GM19043 (cell line): ENCODE data around the gene RANBP3.
"Not testable (repeated sequence)": the region's sequence is repeated elsewhere in the genome, so short reads cannot be mapped to it uniquely, and the experiment has no call there.

ENCODE experiments used
- ATAC-seq: cut with Tn5 transposase; IDR thresholded peaks from one replicate; pipeline ENCODE4 v1.9.1; 2021; ENCODE audit warnings: low read depth; ENCODE audit not compliant: unreplicated experiment

RANBP3 gene

DNA sequence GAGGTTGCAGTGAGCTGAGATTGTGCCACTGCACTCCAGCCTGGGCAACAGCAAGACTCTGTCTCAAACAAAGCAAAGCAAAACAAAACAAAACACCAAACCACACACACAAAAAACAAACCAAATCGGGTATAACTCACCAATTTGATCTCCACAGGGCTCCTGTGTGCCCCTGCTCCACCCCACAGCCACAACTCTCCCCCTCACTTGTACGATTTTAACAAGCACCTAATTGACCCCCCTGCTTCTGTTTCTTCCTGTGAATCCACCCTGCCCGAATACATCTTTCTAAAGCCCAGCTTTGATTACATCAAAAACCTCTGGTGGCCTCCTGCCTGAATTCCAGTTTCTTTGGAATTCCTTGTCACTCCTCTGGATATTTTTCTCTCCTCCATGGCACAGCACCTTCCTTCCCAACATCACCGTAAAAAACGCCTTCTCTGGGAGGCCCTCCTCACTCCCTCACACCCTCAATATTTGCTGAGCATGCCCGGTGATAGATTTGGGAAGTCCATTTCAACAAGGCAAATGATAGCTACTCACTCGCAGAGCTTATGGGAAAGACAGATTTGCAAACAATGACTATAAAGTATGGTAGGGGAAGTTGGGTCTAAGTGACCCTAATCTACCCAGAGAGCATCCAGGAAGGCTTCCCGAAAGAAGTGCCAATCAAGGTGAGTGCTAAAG lies 11.6 kb upstream of the RANBP3 start:
- no peak for ATAC-seq

GRCh38 chr19:5988517-5989387 lies 10.8 kb upstream of the RANBP3 start:
- no peak for ATAC-seq

GRCh38 chr19:5987077-5987818 lies 9.3 kb upstream of the RANBP3 start:
- no peak for ATAC-seq

DNA sequence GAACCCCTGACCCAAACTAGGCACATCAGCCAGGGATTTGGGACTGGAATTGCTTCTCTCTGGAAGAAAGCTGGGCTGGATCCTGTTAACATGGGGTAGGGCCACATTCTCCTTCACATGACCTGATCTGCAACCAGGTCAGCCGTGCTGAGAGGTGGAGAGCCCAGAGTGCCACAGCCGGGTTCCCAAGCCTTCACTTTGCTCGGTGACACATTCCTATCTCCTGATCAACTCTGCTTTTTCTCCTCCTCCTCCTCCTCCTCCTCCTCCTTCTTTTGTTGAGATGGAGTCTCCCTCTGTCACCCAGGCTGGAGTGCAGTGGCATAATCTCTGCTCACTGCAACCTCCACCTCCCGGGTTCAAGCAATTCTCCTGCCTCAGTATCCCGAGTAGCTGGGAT lies 7.9 kb upstream of the RANBP3 start:
- not testable (repeated sequence) for ATAC-seq

DNA sequence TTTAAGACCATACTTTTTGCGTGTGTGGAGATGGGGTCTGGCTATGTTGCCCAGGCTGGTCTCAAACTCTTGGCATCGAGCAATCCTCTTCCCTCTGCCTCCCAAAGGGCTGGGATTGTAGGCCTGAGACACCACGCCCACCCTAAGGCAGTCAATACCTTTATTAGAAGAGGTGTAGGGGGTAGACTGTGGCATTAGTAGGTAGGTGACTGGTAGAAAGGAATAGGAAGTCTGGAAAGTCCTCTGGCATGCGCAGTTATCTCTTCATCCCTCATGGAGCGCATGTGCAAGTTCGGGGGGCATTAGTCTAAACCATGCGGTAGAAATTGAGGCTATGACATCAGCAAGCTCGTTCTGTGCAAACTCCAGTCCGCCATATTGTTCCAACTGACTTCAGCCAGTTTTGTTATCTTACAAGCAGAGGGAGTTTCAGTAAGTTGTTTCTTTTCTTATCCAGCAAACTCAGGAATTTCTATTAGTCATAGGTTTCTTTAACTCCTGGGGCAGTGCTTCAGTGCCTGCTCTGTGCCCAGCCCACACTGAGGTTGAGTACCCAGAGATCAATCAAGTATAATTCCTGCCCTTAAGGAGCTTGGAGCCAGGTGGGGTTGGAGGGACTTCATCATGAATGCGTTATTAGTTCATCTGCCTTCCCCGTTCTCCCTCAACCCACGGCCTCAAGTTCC lies 7.3 kb upstream of the RANBP3 start:
- ATAC-seq: no peak

DNA sequence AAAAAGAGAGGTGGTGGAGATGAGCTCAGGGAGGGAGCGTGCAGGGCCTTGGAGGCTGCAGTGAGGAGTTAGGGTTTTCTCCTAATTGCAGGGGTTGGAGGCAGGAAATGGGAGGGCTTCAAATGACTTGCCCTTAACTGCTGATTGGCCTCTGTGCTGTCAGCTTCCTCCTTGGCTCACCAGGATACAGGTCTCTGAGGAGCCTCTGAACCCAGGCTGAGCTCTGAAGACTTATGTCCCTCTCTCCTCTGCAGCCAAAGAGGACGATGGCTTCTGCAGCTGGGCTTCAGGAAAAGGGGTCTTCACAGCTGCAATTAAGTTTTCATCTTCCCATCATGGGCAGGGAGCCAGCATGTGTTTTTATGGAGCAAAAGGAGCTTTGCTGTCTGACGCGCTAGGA lies 6.7 kb upstream of the RANBP3 start:
- no peak for ATAC-seq

- ATAC-seq: no peak
Measured at GRCh38 chr19:5983367-5983955, 5.5 kb upstream of the RANBP3 start.

- ATAC-seq: no peak
Measured at GRCh38 chr19:5978606-5979552, 939 bp upstream of the RANBP3 start.

DNA sequence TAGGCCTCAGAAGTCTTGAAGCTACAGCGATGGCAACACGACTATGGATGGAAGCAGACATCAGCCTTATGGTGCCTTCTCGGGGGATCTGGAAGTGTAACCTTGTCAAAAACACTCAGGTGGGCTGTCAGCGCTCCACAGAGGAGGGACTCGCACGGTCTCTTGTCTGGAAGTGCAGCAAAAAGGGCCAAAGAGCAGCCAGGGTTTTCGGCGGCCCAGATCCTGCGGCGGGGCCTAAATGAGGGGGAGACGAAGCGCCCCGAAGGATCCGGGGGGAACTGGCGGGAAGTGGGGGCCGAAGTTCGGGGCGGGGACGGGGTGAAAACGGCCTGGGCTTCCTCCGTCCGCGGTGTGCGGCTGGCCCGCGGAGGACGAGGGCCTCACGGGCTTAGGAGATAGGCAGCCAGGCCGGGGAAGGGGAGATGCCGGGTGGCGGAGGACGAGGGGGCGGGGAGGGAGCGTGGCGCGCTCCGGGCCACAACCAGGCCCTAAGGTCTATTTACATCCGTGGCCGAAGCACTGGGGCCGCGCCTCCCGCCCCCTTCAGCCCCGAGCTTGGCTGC lies 637 bp downstream of the RANBP3 start:
- no peak for ATAC-seq

DNA sequence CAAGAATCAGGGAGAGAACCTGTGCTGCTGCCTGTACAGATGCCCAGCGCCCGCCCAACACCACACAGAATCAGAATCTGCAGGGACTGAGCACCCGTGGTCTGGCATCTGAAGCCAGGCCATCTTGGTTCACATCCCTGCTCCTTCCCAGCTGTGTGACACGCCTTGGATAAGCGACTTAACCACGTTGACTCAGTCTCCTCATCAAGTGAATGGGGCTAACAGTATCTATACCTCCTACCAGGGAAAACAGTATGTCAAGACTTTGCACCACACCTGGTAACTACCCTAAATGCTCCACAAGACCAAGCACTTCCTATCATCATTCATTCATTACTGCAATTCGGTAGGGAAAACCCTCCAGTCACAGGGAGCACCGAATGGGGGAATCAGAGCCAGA lies 1.2 kb downstream of the RANBP3 start:
- no peak for ATAC-seq

DNA sequence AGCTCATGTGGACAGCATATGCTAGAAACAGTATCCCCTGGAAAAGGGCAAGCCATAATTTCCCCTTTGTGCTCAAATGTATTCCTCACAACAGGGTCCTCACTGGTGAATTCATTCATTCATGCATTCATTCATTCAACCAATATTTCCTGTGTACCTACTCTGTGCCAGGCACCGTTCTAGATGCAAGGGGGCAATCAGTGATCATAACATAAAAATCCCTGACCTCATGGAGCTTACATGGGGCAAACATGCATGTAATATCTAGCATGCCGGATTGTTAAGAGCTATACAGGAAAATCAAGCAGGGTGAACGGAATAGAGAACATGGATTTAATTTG lies 2.6 kb downstream of the RANBP3 start:
- no peak for ATAC-seq

DNA sequence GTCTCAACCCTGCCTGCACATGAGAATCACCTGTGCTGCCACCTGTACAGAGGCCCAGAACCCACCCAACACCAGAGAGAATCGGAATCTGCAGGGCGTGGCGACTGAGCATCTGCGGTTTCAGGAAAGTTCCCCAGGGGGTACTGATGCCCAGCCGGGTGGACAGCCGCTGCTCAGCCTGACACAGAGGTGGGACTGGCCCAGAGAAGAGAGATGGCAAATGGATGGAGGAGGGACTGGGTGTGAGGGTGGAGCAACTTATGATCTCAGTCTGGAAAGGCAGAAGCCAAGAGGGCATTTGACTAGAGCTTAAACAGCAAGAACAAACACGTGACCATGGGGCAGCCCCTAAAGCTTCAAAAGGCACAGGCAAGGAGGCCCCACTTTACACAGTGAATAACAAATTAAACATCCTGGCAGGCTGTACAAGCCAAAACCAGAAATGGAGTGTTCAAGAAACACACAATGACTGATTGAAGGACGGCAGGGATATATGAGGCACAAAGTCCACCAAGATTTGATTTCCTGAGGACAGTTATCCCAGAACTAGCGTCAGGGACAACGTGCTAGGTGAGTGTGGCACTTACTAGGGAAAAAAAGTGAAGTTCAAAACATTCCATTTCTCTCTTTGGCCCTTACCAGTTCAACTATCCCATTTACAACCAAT lies 3.1 kb downstream of the RANBP3 start:
- no peak for ATAC-seq

DNA sequence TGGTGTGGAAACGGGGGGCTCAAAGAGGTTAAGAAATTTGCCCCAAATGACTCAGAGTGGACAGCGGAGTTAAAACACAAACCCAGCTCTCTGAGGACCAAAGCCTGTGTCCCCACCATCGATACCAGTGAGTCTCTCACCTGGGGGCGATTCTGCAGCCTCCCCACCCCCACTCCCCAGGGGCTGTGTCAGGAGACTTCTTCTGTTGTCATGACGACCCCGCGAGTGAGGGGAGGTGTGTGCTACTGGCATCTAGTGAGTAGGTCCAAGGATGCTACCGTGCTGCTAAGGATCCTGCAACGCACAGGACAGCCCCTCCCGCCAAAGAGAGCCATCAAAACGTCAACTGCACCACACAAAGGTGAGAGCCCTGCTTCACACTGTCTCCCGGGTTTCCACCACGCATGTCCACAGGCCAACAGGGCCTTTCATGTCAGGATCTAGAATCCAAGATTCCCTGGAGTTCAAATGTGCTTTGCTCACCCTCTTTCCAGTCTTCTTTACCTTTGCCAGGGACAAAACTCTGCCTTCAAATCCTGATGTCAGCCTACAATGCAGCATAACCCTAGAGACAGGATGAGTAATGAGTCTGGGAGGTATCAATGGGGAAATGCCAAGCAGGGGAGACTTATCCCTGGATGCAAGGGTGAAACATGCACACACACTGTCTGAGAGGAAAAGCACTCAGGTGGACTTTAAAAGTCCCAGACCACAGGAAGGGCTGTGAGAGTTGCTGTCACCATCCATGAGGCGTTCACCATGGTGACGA lies 3.9 kb downstream of the RANBP3 start:
- no peak for ATAC-seq

DNA sequence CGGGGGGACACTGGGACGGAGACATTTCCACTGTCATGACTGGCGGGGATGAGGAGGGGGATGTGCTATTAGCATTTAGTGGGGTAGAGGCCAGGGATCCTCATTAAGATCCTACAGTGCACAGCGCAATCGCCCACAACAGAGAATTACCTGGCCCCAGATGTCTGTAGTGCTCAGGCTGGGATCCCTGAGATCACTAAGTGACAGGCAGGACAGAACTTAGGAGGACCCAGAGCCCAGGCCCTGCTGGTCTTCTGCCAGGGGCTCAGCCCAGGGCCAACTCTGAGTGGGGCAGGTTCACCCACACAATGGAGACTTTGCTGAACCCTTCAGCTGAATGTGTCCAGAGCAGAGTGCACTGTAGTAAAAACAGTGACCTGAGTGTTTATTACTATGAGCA lies 4.6 kb downstream of the RANBP3 start:
- ATAC-seq: no peak

DNA sequence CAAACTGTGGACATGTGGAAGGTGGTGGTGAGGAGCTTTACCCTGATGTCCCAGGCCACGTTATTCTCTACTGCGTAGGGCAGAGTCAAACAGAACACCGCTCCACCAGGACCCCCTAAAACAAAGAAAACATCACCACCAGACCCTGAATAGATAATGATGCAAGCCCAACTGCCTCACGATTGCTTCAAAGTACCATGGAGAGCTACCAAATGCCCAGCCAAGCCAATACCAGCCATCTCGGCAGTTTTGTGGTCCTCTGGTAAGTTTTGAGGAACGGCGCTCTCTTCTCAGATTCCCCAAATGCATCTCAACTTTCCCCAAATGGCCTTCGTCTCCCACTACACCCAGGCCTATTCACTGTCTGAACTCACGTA lies 5.6 kb downstream of the RANBP3 start:
- ATAC-seq: no peak

GRCh38 chr19:5971714-5972354 lies 6.1 kb downstream of the RANBP3 start:
- ATAC-seq: no peak

DNA sequence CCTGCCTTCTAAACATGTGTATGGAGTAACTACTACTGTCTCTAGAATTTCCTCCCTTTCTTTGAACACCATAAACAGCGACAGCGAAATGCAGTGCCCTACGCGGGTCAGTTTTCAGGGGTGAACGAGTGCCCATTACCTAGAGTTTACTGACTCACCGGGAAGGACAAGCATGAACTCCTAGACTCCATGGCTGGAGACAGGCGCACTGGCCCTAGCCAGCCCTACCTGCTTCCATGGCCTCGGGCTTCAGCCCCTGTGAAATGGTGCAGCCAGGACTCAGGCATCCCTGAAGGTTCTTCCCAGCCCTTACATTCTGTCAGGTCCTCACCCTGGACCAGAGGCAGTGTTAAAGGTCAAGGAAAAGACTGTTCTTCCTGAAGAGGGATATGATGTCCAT lies 8.5 kb downstream of the RANBP3 start:
- no peak for ATAC-seq
